LNCAP (cell line): Measurements from ENCODE around the gene FAM177A1.

Experiments used
- CTCF ChIP-seq: fragments of 450-650 bp; IDR thresholded peaks from 2 replicates; pipeline ENCODE4 v1.5.1; 2017; ENCODE audit warnings: mild to moderate bottlenecking

FAM177A1 gene

GRCh38 chr14:35113308-35113950, 67.4 kb downstream of the FAM177A1 start:
- no peak for TF ChIP-seq CTCF

GRCh38 chr14:35114036-35114435, 68.0 kb downstream of the FAM177A1 start:
- no peak for TF ChIP-seq CTCF

GRCh38 chr14:35116242-35116641, 70.2 kb downstream of the FAM177A1 start:
- no peak for TF ChIP-seq CTCF

- no peak for TF ChIP-seq CTCF
Measured at GRCh38 chr14:35117112-35117511, 71.0 kb downstream of the FAM177A1 start.

- no peak for TF ChIP-seq CTCF
Measured at GRCh38 chr14:35121026-35121886, 75.2 kb downstream of the FAM177A1 start.

- no peak for TF ChIP-seq CTCF
Measured at GRCh38 chr14:35121887-35122695, 76.0 kb downstream of the FAM177A1 start, which contains the start of the genes PPP2R3C and PRORP. TSS of gene PPP2R3C (minus strand) at chr14:35121990. CDS start at chr14:35121959, 31 bp downstream. TSS of gene PRORP (plus strand) at chr14:35122552. CDS start at chr14:35123246, 694 bp downstream.

- TF ChIP-seq CTCF = no peak
Measured at GRCh38 chr14:35122696-35123387, 76.8 kb downstream of the FAM177A1 start.
